Measurements from ENCODE around the gene CHD1.

Gene CHD1

DNA sequence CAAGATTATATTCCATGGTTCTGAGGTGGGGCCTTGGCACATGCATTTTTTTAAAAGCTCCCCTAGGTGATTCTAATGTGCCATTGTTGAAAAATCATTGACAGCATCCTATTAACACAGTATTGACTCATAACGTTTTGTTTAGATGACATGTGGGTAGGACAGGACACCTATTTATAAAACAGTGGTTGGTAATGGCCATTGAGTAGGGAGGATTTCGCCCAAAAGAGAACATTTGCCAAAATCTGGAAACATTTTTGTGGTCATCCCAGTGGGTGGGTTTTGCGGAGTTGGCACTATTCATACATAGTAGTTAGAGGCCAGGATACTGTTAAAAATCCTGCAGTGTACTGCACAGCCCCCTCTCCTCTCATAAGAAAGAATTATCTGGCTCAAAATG, 6.4 kb upstream of the CHD1 start:
- no peak for DNase-seq

DNA sequence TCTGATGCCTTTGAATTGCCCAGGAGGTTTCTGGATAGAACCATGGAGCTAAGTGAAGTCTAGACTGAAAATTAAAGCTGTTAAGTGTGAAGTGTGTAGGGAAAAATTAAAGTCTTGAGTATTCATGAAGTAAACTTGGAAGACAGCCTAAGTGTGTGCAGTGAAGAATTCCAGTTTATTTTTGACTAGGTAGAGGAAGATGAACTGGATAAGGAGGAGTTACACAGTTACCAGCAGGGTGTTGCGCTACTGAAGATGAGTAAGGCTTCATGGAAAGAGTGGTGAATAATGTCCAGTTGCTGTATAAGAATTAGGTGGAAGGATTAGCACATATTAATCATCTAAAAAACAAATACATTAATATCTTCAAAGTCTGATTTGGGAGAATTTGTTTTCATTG, 5.7 kb upstream of the CHD1 start:
- no peak for DNase-seq

DNA sequence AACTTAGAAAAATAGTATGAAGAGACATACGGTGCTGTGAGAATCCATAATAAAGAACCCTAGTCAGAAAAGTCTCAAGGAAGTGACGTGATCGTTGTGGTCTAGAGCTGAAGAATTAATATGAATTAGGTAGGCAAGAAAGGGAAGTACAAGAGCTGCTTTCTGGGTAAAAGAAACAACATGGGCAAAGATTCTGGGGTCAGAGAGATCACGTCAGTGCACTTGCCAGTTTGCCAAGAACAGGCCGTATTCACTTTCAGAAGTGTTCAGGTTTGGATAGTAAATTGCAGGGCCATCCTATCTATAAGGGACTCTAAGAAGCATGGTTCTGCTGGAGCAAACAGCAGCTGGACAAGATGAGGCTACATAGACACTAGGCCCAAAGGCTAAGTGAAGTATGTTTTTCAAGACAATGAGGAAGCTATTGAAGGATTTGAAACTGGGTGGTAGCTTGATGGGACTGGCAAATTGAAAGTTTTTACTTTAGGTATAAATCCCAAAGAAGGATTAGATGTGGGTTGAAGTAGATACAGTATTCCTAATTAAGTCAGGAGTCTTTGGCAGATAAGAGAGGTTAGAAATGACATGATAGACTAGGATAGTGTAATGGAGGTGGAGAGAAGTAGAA, 4.8 kb upstream of the CHD1 start:
- no peak for DNase-seq

DNA sequence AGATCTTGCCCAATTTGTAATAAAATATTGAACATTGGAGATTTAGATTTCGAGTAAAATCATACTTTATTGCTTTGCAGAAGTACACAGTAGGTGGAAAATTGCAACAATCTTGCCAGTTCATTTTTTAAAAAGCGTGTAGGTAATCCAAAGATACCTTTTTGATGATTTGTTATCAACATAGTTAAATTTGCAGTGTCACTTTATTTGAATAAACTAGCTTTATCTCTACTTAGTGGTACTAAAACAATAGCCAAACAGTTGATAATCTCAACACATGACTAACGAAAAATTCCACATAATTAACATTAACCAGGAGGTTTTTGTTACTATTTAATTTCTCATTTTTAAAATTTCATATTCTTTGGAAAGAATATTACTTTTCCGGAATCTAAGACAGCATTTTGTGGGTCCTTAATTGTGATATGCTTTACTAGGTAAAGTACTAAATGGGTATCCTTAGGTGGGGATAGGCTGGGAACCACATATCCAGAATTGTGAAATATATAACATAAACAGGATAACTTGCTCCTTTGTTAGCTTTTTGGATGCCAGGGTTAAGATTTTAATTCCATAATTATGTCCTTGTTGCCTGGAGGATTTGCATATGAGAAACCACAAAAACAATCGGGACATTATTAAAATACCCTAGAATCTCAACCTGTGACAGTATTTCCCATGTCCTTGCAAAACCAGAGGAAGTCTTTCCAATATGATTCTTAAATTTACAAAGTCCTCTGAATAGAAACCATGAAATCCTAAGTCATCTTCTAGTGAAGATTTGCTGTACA, 2.4 kb upstream of the CHD1 start:
- no peak for DNase-seq

DNA sequence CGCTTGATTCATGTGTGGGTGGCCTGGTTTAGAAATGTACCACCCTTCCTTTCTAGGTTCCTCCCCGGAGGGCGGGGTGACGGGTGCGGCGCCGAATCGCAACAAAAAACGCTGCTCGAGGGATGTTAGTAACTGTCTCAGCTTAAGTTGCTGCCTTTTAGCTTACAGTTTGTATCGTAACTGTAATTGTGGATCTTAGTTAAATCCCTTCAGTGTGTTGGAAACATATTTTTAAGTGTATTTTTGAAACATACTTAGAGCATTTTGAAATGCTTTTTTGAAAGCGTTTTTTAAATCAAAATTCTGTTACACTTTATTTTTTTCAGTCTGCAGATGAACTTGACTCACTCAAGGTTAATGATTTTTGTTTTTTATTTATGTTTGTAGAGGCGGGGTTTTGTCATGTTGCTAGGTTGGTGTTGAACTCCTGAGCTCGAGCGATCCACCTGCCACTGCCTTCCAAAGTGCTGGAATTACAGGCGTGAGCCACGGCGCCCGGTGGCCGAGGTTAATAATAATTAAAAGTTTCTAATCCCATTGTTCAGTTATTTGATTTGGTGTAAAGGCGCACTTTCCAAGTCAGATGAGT, 997 bp upstream of the CHD1 start:
- peak; percentile 43 for DNase-seq

DNA sequence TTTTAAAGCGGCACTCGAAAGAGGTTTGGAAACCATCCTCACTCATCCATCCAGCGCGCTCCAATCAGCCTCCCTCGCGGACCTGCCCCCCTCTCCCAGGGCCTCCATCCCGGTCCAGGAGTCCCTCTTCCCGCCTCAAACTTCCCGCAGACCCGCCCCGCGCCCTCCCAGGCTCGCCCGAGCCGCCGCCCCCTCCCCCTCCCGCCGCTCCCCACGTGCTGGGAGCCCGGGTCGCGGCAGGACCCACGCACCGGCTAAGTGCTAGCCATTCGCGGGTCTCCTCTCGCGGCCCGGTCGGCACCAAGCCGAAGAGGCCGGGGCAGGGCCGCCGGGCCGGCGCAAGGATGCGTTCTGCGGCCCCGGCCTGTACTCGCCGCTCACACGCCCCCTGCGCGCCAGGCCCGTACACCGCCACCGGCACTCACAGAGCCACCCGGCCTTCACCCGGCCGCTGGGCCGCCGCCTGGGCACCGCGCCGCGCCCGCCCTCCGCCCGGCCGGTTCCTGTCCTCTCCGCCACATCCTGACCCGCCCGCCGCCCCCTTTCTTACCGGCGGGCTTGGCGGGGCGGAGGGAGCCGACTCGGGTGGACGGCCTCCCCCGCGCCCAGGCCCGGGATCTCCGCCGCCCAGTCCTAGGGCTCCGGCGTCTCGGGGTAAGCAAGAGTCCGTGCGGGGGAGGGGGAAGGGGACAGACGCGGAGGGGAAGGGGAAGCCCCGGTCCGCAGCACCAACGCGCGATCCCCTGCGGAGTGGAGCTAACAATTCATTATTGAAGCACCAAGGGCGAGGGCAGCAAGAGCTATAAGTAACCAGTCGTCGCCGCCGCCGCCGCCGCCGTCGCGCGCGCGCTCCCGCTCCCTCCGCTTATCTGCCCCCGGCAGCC, 576 bp downstream of the CHD1 start:
- peak; percentile 72 for DNase-seq

DNA sequence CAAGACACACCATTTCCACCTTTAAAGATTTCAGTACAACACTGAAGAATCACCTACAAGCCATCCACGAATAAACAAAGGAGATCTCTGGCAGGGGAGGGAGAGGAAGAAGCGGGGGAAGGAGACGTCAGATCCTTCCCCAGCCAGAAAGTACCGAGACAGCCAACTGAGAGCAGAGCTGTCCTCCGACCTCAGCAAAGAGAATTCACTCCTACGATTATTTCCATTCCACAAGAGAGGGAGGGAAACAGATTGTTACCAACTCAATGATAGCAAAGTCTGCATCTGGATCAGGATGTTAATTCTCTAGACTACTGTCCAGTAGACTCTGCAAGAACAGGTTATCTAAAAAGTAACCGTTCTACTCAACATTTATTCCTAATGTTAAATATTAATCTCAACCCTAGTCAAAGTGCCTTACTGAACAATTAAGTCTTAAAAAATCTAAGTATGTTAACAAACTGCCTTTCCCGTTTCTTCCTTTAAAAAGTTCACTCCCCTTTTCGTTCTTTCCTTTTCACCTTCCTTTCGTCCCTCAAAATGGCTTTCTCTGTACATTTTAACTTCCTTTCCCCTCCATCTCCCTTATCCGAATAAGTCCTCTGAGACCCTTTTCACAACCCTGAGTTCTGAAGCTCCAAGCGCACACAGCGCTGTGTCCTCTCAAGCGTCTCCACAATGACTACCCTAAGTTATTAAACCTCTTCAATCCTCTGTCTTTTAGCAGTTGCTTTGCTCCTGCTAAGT, 1.4 kb downstream of the CHD1 start:
- peak; percentile 55 for DNase-seq

DNA sequence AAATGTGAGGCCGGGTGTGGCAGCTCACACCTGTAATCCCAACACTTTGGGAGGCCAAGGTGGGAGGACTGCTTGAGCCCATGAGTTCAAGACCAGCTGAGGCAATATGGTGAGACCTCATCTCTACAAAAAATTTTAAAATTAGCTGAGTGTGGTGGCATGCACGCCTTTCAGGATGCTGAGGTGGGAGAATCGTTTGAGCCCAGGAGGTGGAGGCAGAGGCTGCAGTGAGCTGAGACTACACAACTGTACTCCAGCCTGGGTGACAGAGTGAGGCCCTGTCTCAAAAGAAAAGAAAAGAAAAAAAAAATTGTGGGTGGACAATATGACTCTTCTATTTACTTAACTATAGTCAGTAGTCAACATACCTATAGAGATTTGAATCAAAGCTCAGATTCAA, 4.8 kb downstream of the CHD1 start:
- DNase-seq: no peak

DNA sequence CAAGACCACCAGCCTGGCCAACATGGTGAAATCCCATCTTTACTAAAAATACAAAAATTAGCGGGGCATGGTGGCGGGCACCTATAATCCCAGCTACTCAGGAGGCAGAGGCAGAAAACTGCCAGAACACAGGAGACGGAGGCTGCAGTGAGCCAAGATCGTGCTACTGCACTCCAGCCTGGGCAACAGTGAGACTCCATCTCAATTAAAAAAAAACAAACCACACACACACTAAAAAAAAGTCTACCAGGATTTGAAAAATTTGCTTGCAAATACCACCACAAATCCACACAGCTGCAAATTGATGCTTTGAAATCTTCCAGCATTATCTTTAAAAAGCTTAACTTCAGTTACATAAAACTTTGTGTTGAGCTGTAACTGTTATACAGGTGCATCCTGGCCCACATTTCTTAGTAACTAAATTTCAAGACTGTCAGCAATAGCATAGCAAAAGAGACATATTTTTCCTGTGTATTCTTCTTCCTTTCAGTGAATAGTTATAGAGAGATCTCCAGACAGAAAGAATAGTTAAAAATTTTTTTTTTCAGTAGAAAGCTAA, 6.8 kb downstream of the CHD1 start:
- DNase-seq: no peak

DNA sequence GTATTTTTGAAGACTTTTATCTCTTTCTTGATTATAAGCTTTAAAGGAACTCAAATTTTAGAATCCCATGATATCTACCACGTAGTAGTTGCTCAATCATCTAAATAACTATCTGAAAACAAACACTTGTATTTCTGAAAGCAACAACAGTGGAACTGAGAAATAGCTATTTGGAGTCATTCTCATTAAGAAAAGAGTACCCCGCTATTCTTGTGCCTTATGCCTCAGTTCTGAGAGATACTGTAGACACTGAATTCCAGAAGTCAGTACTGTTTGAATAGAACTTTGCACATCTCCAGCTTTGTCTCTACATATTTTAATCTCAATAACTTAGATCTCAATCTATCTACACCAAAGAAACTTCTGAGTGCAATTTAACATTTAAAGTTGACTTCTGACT, 11.4 kb downstream of the CHD1 start:
- no peak for DNase-seq

DNA sequence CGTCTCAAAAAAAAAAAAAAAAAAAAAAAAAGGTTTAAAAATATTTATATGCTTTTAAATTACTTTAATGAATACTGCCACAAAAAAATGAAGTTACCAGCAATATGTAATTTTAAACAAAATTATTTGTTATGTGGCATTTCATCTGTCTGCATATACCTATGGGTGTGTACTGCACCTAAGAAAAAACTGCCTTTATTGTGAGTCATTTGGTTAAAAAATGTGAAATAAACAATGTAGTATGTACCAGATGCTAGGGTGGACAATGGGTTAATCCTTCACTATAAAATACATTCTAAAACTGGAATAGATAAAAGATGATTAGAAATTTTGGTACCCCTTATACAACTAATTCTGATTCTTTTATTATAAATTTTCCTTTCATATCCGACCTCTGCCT, 12.3 kb downstream of the CHD1 start:
- no peak for DNase-seq

DNA sequence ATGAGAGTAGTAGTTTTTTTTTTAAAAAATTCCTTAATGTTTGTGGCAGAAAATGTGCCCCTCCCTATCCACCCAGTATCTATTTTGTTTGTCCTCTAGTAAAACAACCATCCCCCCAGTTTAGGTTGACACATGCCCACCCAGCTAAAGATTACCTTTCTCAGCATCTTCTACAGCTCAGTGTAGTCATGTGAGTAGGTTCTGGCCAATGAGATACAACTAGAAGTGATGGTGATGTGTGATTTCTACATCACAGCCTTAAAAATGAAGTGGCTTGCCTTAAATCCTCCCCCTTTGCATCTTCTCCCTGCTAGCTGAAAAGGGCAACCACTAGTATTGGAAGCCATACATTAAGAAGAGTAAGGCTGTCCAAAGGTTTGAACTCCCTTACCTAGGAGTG, 14.9 kb downstream of the CHD1 start:
- DNase-seq: peak; percentile 5

DNA sequence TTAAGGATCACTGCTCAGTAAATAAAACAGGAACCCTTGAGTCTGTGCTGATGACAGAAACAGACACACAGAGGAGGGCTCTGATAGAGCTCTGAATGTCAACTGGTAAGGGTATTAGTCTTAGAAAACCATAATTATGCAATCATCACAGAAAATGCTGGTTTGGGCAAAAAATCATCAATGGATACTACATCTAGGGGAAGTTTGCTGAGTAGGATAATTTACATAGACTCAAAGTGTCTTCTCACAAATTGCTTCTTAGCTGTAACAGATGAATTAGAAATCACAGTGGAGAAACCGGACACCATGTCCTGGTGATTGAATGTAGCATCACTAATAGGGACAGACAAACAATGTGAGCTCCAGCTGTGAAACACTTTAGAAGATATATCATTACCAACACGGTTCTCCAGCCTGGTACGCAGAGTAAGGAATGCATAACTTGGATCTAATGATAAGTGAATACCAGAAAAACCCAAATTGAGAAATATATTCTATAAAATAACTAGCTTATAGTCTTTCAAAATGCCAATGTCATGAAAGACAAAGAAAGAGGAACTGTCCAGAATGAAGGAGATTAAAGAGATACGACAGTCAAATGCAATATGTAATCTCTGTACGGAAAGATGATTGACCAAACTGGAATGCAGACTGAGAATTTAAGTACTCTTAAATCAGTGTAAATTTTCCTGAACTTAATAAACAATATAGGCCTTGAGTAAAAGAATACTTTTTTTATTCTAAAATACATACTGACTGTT, 17.3 kb downstream of the CHD1 start:
- peak; percentile 3 for DNase-seq

DNA sequence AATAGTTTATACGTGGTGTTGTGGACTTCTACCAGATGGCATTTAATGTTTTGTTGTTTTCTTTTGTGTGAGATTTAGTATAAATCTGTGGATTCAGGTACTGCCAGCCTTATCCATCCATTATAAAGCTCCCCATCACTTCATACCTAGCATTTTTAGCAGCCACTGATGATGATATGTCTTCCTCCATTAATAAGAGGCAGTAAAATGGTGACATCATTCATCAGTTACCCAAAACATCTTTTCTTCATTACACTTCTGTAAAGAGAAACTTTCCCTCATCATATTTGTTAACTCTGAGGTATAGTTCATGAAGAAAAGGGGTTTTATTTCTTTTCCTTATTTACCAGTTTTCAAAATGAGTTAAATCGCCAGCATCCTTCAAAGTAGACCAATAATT, 19.4 kb downstream of the CHD1 start:
- DNase-seq: no peak

DNA sequence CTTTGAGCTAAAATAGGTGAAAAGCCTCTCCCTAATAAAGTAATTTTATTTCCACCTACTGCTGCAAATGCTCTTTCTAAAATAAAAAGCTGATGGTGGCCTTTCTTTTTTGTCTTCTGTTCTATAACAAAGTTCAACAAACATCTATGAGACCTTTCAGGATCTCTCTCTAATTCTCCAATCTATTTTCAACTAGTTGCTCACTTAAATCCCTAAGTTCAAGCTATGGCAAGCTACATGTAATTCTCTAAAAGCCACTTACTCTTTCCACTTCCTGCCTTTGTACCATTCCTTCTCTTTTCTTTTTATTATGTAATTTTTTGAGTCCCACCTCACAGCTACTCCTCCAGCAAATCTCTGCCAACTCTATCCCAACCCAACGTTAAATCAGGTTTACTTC, 20.9 kb downstream of the CHD1 start:
- no peak for DNase-seq

DNA sequence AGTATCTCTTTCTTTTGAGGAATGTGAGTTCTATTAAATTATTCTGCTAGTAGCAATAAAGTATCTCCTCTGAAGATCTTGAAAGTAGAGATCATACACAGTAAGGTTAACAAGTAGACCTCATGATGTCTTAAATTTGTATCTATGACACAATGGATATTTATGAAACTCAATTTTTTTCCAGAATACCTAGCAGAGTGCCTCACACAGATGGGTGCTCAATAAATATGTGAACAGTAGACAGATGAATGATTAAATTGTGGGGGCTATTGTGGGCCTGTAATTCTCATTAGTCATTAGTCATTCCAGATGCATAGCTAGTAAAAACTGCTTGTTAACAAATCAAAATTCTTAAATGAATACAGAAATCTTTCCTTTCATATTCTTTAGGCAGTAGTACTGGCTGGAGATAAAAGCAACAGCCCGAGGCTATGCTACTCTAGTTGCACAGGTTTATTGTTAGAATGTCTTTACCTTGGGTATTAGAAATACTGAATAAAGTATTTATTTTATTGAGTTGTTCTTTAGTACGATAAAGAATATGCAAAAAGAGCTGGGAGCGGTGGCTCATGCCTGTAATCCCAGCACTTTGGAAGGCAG, 22.0 kb downstream of the CHD1 start:
- DNase-seq: no peak

DNA sequence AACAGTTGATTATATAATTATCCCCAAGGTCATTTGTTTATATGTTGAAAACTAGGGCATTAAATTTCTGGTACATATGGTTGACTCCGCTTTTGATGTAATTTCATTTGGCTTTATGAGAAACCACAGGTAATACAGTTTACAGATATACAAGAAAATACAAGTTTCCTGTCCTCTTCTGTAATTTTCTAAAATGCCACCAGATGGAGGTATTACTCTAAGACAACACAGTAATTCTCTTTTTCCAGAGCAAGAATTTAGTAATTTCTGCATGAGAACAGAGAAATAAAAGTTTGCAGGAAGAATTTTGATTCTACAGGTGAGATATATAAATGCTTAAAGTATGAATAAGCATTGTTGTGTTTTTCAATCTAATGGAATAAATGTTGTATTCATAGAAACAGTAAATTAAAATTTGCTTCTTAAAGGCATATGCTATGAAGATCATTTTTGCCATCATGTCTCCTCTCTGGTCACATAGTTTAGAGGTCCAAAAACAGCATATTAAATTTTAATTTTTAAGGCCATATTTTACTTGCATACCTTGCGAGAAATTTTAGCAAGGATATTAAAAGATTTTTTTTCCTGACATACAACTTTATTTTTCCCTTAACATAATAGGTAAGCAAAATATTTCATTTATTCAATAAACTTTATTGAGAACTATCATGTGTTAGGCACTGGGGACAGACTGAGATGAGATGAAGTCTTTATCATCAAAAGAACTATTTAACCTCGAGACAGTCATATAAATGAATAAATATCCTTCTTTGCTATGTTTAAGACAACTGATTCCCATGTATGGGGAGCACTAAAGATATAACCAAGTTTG, 22.7 kb downstream of the CHD1 start:
- DNase-seq: peak; percentile 50

DNA sequence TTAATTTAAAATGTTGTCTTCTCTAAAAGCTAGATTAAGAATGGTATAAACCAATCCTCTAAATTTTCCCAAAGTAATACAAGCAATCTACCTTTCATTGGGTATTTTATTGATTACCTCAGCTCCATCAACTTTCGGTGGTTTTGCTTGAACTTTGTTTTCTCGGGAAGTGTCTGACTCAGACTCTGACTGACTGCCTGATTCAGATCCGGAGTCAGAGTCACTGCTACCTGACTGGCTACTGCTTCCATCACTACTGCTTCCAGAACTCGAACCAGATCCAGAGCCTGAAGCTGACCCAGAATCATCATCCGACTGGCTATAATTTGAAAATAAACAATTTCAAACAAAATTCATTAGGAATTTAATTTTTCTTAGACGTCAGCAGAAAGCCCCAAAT, 24.0 kb downstream of the CHD1 start:
- DNase-seq: no peak

DNA sequence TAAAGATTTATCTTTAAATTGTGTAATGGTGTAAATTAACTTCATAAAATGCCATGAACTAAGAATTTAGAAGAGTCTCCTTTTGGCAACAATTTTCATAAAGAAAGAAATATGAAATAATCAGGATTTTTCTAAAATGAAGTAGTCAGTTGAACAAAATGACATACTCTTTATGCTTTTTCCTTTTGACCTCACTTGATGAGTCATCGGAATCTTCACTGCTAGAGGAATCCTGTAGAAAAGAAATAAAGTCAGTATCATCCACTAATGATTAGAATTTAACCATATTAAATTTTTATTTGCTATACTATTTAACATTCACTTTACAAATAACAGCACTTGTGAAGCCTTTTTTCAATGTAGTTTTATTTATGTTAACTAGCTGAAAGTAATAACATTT, 26.1 kb downstream of the CHD1 start:
- DNase-seq: no peak

DNA sequence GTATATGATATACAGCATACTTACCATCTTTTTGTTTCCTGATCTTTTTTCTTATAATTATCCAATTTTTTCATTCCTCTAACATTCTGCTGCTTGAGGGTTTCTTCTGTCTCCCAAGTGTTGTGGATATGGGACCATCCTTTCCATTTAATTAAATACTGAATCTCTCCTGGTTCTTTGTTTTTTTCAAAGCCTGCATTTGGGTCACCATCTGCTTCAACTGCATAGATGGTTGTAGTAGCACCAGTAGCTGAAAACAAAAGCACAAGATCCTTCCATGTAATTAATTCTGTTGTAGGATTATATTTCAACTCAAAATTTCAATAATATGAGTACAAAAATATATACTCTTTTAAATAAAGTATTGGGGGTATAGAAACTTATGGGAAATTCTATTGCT, 29.4 kb downstream of the CHD1 start:
- DNase-seq: no peak

All from NCI-H82 (cell line).